IMR-90 (cell line): ENCODE results near the gene CBX3.

ENCODE experiments used
- BHLHE40 ChIP-seq: fragments of 150-350 bp; IDR thresholded peaks from 2 replicates; pipeline ENCODE4 v1.6.1; 2016; ENCODE audit warnings: mild to moderate bottlenecking, low read depth, low read length
- CTCF ChIP-seq: conservative IDR thresholded peaks from 2 replicates; pipeline ENCODE4 v1.5.1; 2012; ENCODE audit warnings: mild to moderate bottlenecking, low read depth, low read length, improper control_type of control experiment
- FOS ChIP-seq: fragments of 150-350 bp; IDR thresholded peaks from 2 replicates; pipeline ENCODE4 v1.6.1; 2016; ENCODE audit warnings: low read depth, low read length
- MAFK ChIP-seq: IDR thresholded peaks from 2 replicates; pipeline ENCODE4 v1.6.1; 2012; ENCODE audit warnings: low read depth, low read length, improper control_type of control experiment
- NFE2L2 ChIP-seq: fragments of 150-350 bp; IDR thresholded peaks from 2 replicates; pipeline ENCODE4 v1.6.1; 2016; ENCODE audit warnings: low read depth, mild to moderate bottlenecking, low read length
- POLR2A ChIP-seq: IDR thresholded peaks from 2 replicates; pipeline ENCODE4 v1.6.1; 2012; ENCODE audit warnings: mild to moderate bottlenecking, low read depth, low read length

- TF ChIP-seq FOS, result no peak
- TF ChIP-seq NFE2L2, result no peak
- TF ChIP-seq CTCF, result no peak
- TF ChIP-seq BHLHE40, result no peak
- no peak for TF ChIP-seq POLR2A
- TF ChIP-seq MAFK, result no peak
Observed at GRCh38 chr7:26179422-26179821, 22.1 kb upstream of the CBX3 start.
